Cerebellar cortex (tissue), 1 donor: Measurements from ENCODE around the gene EDA.

Source experiments
- DNase-seq: peaks from one replicate; pipeline ENCODE4 v3.0.0-alpha.2; 2015; ENCODE audit warnings: low spot score

EDA gene

GRCh38 chrX:70066646-70067045 is 450.7 kb downstream of the EDA start:
- no peak for DNase-seq

GRCh38 chrX:70079297-70079696 is 463.4 kb downstream of the EDA start:
- no peak for DNase-seq

- no peak for DNase-seq
Measured at GRCh38 chrX:70079870-70080269, 464.0 kb downstream of the EDA start.

- no peak for DNase-seq
Measured at GRCh38 chrX:70082723-70083122, 466.8 kb downstream of the EDA start.

- DNase-seq: no peak
Measured at GRCh38 chrX:70084592-70085240, 468.8 kb downstream of the EDA start.

- peak; percentile 11 for DNase-seq
Measured at GRCh38 chrX:70087857-70088630, 472.1 kb downstream of the EDA start.

- DNase-seq: peak; percentile 9
Measured at GRCh38 chrX:70088751-70089150, 472.8 kb downstream of the EDA start.
